Measurements from ENCODE around the gene TM6SF1.
"Not testable (repeated sequence)": the region's sequence is repeated elsewhere in the genome, so short reads cannot be mapped to it uniquely, and the experiment has no call there.

The TM6SF1 gene

GRCh38 chr15:83078712-83079111, 28.7 kb upstream of the TM6SF1 start:
- H2AFZ ChIP-seq (ENCODE audit: low read length): no peak overlapping the region
- H3K4me1 ChIP-seq (ENCODE audit: low read length): no peaks in the 10 kb centered on the region
- no peaks in the 10 kb centered on the region for H3K9me2 ChIP-seq (replicated peaks; ENCODE audit: insufficient read depth, low read length)
- no peaks in the 10 kb centered on the region for H3K27me3 ChIP-seq (replicated peaks; ENCODE audit: insufficient read depth, low read length)
- no peak for DNase-seq
- H4K20me1 ChIP-seq (ENCODE audit: insufficient read depth, low read length): no peaks in the 10 kb centered on the region
- no peak overlapping the region for H3K9ac ChIP-seq (ENCODE audit: low read length)
- H3K36me3 ChIP-seq (replicated peaks; ENCODE audit: insufficient read depth, low read length): no peaks in the 10 kb centered on the region
- H3K4me3 ChIP-seq (ENCODE audit: low read length): no peak overlapping the region
- no peak overlapping the region for H3K4me2 ChIP-seq (ENCODE audit: low read depth, low read length)
- H3K79me2 ChIP-seq (ENCODE audit: low read length): no peaks in the 10 kb centered on the region
- H3K9me3 ChIP-seq (replicated peaks; ENCODE audit: insufficient read depth, low read length): no peaks in the 10 kb centered on the region
- TF ChIP-seq EZH2phosphoT487 (IDR thresholded peaks at IDR 0.05; ENCODE audit: low read length) (no peak), EZH2 (optimal IDR thresholded peaks at IDR 0.05; ENCODE audit: low read depth, low read length) (no peak)
- TF ChIP-seq, protein P1, sequence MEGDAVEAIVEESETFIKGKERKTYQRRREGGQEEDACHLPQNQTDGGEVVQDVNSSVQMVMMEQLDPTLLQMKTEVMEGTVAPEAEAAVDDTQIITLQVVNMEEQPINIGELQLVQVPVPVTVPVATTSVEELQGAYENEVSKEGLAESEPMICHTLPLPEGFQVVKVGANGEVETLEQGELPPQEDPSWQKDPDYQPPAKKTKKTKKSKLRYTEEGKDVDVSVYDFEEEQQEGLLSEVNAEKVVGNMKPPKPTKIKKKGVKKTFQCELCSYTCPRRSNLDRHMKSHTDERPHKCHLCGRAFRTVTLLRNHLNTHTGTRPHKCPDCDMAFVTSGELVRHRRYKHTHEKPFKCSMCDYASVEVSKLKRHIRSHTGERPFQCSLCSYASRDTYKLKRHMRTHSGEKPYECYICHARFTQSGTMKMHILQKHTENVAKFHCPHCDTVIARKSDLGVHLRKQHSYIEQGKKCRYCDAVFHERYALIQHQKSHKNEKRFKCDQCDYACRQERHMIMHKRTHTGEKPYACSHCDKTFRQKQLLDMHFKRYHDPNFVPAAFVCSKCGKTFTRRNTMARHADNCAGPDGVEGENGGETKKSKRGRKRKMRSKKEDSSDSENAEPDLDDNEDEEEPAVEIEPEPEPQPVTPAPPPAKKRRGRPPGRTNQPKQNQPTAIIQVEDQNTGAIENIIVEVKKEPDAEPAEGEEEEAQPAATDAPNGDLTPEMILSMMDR (IDR thresholded peaks at IDR 0.05; ENCODE audit: low read length): no peak
- no peak overlapping the region for H3K27ac ChIP-seq (ENCODE audit: low read length)
- H3F3A ChIP-seq (ENCODE audit: insufficient read depth, low read length): no peaks in the 10 kb centered on the region

GRCh38 chr15:83081256-83082014, 26.0 kb upstream of the TM6SF1 start:
- H3K79me2 ChIP-seq (ENCODE audit: low read length): no peaks in the 10 kb centered on the region
- no peaks in the 10 kb centered on the region for H3K9me3 ChIP-seq (replicated peaks; ENCODE audit: insufficient read depth, low read length)
- no peaks in the 10 kb centered on the region for H3K9me2 ChIP-seq (replicated peaks; ENCODE audit: insufficient read depth, low read length)
- H3K9ac ChIP-seq (ENCODE audit: low read length): no peak overlapping the region
- H3K27ac ChIP-seq (ENCODE audit: low read length): no peak overlapping the region
- no peak for DNase-seq
- no peak overlapping the region for H2AFZ ChIP-seq (ENCODE audit: low read length)
- H3K27me3 ChIP-seq (replicated peaks; ENCODE audit: insufficient read depth, low read length): no peaks in the 10 kb centered on the region
- no peak overlapping the region for H3K4me3 ChIP-seq (ENCODE audit: low read length)
- no peaks in the 10 kb centered on the region for H3K36me3 ChIP-seq (replicated peaks; ENCODE audit: insufficient read depth, low read length)
- H3K4me1 ChIP-seq (ENCODE audit: low read length): no peaks in the 10 kb centered on the region
- no peak overlapping the region for H3K4me2 ChIP-seq (ENCODE audit: low read depth, low read length)
- no peaks in the 10 kb centered on the region for H3F3A ChIP-seq (ENCODE audit: insufficient read depth, low read length)
- no peak for TF ChIP-seq EZH2phosphoT487 (IDR thresholded peaks at IDR 0.05; ENCODE audit: low read length)
- TF ChIP-seq, protein P1 (IDR thresholded peaks at IDR 0.05; ENCODE audit: low read length): no peak
- no peaks in the 10 kb centered on the region for H4K20me1 ChIP-seq (ENCODE audit: insufficient read depth, low read length)

- Histone ChIP-seq H3K36me3 (replicated peaks; ENCODE audit: insufficient read depth, low read length) (no peaks in the 10 kb centered on the region), H3K9me2 (replicated peaks; ENCODE audit: insufficient read depth, low read length) (no peaks in the 10 kb centered on the region), H2AFZ (ENCODE audit: low read length) (no peak overlapping the region), H3K27ac (ENCODE audit: low read length) (no peak overlapping the region), H3K9ac (ENCODE audit: low read length) (no peak overlapping the region), H3K4me1 (ENCODE audit: low read length) (no peaks in the 10 kb centered on the region), H3F3A (ENCODE audit: insufficient read depth, low read length) (no peaks in the 10 kb centered on the region), H3K9me3 (replicated peaks; ENCODE audit: insufficient read depth, low read length) (no peaks in the 10 kb centered on the region), H3K4me3 (ENCODE audit: low read length) (no peak overlapping the region), H3K27me3 (replicated peaks; ENCODE audit: insufficient read depth, low read length) (no peaks in the 10 kb centered on the region), H4K20me1 (ENCODE audit: insufficient read depth, low read length) (no peaks in the 10 kb centered on the region), H3K79me2 (ENCODE audit: low read length) (no peaks in the 10 kb centered on the region), H3K4me2 (ENCODE audit: low read depth, low read length) (no peak overlapping the region)
- DNase-seq: no peak
- TF ChIP-seq, protein P1 (IDR thresholded peaks at IDR 0.05; ENCODE audit: low read length): no peak
- no peak for TF ChIP-seq EZH2 (optimal IDR thresholded peaks at IDR 0.05; ENCODE audit: low read depth, low read length)
- no peak for TF ChIP-seq EZH2phosphoT487 (IDR thresholded peaks at IDR 0.05; ENCODE audit: low read length)
Measured at GRCh38 chr15:83082730-83083386, 24.6 kb upstream of the TM6SF1 start.

DNA sequence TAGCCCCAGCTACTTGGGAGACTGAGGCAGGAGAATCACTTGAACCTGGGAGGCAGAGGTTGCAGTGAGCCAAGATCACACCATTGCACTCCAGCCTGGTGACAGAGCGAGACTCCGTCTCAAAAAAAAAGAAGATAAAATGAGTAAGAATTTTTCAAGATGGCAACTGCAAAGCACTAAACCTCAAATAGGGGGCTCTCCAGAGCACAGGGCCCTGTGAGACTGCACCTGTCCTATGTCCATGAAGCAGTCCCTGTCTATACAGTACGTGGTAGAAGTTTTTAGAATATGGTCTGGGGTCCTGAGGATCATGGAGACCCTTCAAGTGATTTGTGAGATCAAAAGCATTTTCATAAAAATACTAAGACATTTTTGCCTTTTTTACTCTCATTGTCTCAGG, 22.0 kb upstream of the TM6SF1 start:
- H3K27ac ChIP-seq (ENCODE audit: low read length); H3F3A ChIP-seq (ENCODE audit: insufficient read depth, low read length); DNase-seq; H3K79me2 ChIP-seq (ENCODE audit: low read length); H3K4me1 ChIP-seq (ENCODE audit: low read length); H2AFZ ChIP-seq (ENCODE audit: low read length); H4K20me1 ChIP-seq (ENCODE audit: insufficient read depth, low read length); H3K4me3 ChIP-seq (ENCODE audit: low read length); H3K4me2 ChIP-seq (ENCODE audit: low read depth, low read length); H3K9me2 ChIP-seq (replicated peaks; ENCODE audit: insufficient read depth, low read length); H3K9me3 ChIP-seq (replicated peaks; ENCODE audit: insufficient read depth, low read length); H3K9ac ChIP-seq (ENCODE audit: low read length); H3K27me3 ChIP-seq (replicated peaks; ENCODE audit: insufficient read depth, low read length); H3K36me3 ChIP-seq (replicated peaks; ENCODE audit: insufficient read depth, low read length): not testable (repeated sequence)

GRCh38 chr15:83085864-83086552, 21.4 kb upstream of the TM6SF1 start:
- DNase-seq; H3K27ac ChIP-seq (ENCODE audit: low read length); H3K4me3 ChIP-seq (ENCODE audit: low read length); H3K9me2 ChIP-seq (replicated peaks; ENCODE audit: insufficient read depth, low read length); H3K27me3 ChIP-seq (replicated peaks; ENCODE audit: insufficient read depth, low read length); H3K9ac ChIP-seq (ENCODE audit: low read length); H2AFZ ChIP-seq (ENCODE audit: low read length); H3K79me2 ChIP-seq (ENCODE audit: low read length); H3K4me1 ChIP-seq (ENCODE audit: low read length); H3K4me2 ChIP-seq (ENCODE audit: low read depth, low read length); H4K20me1 ChIP-seq (ENCODE audit: insufficient read depth, low read length); H3F3A ChIP-seq (ENCODE audit: insufficient read depth, low read length); H3K9me3 ChIP-seq (replicated peaks; ENCODE audit: insufficient read depth, low read length); H3K36me3 ChIP-seq (replicated peaks; ENCODE audit: insufficient read depth, low read length): not testable (repeated sequence)
